ENCODE results near the gene VAMP4.
"Not testable (repeated sequence)": the region's sequence is repeated elsewhere in the genome, so short reads cannot be mapped to it uniquely, and the experiment has no call there.

The VAMP4 gene

DNA sequence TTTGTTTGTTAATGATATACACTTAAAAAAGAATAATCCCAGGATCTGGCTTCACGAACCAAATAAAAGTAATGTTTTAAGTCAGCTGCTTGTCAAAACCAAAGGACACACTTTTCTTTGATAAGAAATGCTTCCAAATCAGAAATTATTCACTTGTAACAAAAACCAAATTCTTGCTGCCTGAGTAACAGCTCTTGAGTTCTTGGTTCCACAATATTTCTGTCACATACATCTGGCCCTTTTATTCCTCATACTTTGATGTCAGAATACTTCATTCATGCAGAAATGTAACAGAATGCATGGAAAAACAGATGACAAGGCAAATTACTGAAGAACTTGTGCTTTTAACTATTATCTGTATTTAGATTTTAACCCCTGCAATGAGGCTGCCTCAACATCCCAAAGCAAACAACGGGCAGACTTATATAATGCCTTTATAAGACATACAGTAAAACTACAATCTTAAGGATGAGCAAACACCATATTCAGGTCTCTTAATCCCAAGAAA lies 1.5 kb downstream of the VAMP4 start:
- peaks cover 17% of the 10 kb centered on the region for H3K36me3 Mint-ChIP-seq (ENCODE audit: low read depth)
- peak overlapping the region; percentile 99 for H3K4me3 Mint-ChIP-seq
- no peak for DNase-seq
- H3K27me3 Mint-ChIP-seq (ENCODE audit: low read depth, poor library complexity) = peaks cover 3% of the 10 kb centered on the region
- H3K27ac Mint-ChIP-seq = no peak overlapping the region
- TF ChIP-seq, protein P1, sequence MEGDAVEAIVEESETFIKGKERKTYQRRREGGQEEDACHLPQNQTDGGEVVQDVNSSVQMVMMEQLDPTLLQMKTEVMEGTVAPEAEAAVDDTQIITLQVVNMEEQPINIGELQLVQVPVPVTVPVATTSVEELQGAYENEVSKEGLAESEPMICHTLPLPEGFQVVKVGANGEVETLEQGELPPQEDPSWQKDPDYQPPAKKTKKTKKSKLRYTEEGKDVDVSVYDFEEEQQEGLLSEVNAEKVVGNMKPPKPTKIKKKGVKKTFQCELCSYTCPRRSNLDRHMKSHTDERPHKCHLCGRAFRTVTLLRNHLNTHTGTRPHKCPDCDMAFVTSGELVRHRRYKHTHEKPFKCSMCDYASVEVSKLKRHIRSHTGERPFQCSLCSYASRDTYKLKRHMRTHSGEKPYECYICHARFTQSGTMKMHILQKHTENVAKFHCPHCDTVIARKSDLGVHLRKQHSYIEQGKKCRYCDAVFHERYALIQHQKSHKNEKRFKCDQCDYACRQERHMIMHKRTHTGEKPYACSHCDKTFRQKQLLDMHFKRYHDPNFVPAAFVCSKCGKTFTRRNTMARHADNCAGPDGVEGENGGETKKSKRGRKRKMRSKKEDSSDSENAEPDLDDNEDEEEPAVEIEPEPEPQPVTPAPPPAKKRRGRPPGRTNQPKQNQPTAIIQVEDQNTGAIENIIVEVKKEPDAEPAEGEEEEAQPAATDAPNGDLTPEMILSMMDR (IDR thresholded peaks at IDR 0.05) = no peak
- H3K9me3 Mint-ChIP-seq = no peaks in the 10 kb centered on the region
- H3K4me1 Mint-ChIP-seq = peaks cover 57% of the 10 kb centered on the region

DNA sequence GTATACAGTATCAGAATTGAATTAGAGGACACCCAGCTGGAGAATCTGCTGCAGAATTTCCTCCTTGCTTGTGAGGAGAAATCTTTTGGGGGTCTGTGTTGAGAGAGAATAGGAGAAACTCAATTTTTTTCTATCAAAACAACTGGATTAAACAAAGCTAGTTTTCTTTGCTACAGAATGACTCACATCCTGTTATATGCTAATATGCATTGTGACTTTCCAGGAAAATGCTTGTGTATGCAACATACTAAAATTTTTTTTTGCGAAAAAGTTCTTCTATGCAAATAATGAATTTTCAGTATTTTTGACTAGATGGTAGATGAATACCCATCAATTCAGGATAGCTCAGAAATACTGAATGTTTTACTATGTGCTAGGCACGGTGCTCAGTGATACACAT lies 2.2 kb downstream of the VAMP4 start:
- no peaks in the 10 kb centered on the region for H3K9me3 Mint-ChIP-seq
- H3K36me3 Mint-ChIP-seq (ENCODE audit: low read depth) = peaks cover 23% of the 10 kb centered on the region
- TF ChIP-seq, protein P1 (IDR thresholded peaks at IDR 0.05) = no peak
- peaks cover 57% of the 10 kb centered on the region for H3K4me1 Mint-ChIP-seq
- peaks cover 3% of the 10 kb centered on the region for H3K27me3 Mint-ChIP-seq (ENCODE audit: low read depth, poor library complexity)
- DNase-seq = no peak
- H3K27ac Mint-ChIP-seq = no peak overlapping the region
- peak overlapping the region; percentile 99 for H3K4me3 Mint-ChIP-seq

DNA sequence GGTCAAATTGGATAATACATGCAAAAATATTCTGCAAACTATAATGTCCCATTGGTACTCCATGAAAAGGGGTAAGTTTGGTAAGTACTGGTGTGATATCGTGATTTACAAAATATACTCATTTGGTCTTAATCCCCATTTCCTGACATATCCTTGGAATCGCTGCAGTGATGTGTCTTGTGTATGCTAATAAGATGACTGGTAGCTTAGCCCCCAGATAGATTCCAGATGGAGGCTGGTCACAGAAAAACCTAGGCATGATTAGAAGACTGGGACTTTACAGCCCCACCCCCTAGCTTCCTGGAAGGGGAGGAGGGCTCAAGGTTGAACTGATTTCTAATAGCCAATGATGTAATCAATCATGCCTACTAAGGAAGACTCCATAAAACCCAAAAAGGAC lies 3.0 kb downstream of the VAMP4 start:
- Mint-ChIP-seq H3K27ac (no peak overlapping the region), H3K4me1 (peaks cover 52% of the 10 kb centered on the region)

DNA sequence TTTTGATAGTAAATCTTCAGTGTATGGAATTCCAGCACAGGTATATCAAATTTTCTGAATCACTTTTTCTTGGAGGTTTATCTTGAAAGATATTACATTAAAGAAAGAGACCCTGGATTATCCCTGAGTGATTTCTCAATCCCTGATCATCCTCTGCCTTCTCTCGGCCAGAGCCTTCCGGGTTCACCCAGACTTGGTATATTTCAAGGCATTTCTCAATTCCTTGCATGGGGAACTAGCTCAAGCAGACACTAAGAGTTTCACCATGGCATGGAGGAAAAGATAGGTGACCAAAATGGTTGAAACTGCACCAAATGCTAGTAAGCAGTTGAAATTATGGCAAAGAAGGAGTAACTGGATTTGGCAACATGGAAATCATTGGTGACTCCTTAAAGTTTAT lies 5.7 kb downstream of the VAMP4 start:
- Mint-ChIP-seq H3K9me3 (no peaks in the 10 kb centered on the region), H3K27ac (no peak overlapping the region), H3K36me3 (ENCODE audit: low read depth) (peaks cover 29% of the 10 kb centered on the region), H3K27me3 (ENCODE audit: low read depth, poor library complexity) (no peaks in the 10 kb centered on the region), H3K4me1 (peaks cover 29% of the 10 kb centered on the region), H3K4me3 (no peak overlapping the region)
- TF ChIP-seq, protein P1 (IDR thresholded peaks at IDR 0.05) = no peak
- no peak for DNase-seq

More for the DNA sequence above, 3.0 kb downstream of the VAMP4 start:
- DNase-seq = no peak
- Mint-ChIP-seq H3K9me3 (no peaks in the 10 kb centered on the region), H3K36me3 (ENCODE audit: low read depth) (peaks cover 23% of the 10 kb centered on the region), H3K27me3 (ENCODE audit: low read depth, poor library complexity) (peaks cover 3% of the 10 kb centered on the region), H3K4me3 (no peak overlapping the region)
- TF ChIP-seq, protein P1 (IDR thresholded peaks at IDR 0.05) = no peak

DNA sequence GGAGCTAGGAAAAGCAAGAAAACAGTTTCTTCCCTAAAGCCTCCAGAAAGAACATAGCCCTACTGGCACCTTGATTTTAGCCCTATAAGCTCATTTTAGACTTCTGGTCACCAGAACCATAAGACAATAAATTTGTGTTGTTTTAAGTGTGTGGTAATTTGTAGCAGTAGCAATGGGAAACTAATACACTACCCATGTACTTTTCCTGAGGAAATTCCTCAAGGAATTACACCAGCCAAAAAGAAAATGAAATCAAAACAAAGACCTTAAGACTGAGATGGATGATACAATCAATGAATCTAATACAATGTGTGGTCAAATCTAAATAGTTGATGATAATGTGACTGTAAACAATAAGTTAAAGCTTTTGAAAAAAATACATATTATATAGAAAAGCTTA lies 11.8 kb downstream of the VAMP4 start:
- no peaks in the 10 kb centered on the region for H3K4me1 Mint-ChIP-seq
- no peak for DNase-seq
- TF ChIP-seq, protein P1 (IDR thresholded peaks at IDR 0.05) = no peak
- peaks cover 2% of the 10 kb centered on the region for H3K9me3 Mint-ChIP-seq
- no peak overlapping the region for H3K4me3 Mint-ChIP-seq
- no peaks in the 10 kb centered on the region for H3K27me3 Mint-ChIP-seq (ENCODE audit: low read depth, poor library complexity)
- H3K27ac Mint-ChIP-seq = no peak overlapping the region
- peaks cover 37% of the 10 kb centered on the region for H3K36me3 Mint-ChIP-seq (ENCODE audit: low read depth)

DNA sequence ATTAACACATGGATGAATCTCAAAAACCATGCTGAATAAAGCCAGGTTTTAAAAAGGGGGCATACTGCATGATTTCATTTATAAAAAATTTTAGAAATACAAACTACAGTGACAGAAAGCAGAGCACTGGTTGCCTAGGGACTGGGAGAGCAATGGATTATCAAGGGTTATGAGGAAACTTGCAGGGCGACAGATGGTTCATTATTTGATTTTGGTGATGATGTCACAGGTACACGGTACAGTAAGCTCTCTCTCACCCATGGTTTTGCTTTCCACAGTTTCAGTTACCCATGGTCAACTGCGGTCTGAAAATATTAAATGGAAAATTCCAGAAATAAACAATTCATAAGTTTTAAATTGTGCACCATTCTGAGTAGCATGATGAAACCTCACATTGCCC lies 14.1 kb downstream of the VAMP4 start:
- TF ChIP-seq, protein P1 (IDR thresholded peaks at IDR 0.05) = no peak
- peaks cover 22% of the 10 kb centered on the region for H3K9me3 Mint-ChIP-seq
- DNase-seq = no peak
- no peaks in the 10 kb centered on the region for H3K4me1 Mint-ChIP-seq
- no peak overlapping the region for H3K27ac Mint-ChIP-seq
- peaks cover 51% of the 10 kb centered on the region for H3K36me3 Mint-ChIP-seq (ENCODE audit: low read depth)
- no peaks in the 10 kb centered on the region for H3K27me3 Mint-ChIP-seq (ENCODE audit: low read depth, poor library complexity)
- H3K4me3 Mint-ChIP-seq = no peak overlapping the region

DNA sequence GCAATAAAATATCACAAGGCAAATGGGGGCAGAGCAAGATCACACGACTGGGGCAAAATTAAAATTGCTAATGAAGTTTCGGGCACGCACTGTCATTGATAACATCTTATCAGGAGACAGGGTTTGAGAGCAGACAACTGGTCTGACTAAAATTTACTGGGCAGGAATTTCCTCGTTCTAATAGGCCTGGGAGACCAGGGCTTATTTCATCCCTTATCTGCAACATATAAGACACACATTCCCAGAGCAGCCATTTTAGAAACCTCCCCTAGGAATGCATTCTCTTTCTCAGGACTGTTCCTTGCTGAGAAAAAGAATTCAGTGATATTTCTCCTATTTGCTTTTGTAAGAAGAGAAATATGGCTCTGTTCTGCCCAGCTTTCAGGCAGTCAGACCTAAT lies 18.7 kb downstream of the VAMP4 start:
- DNase-seq; H3K4me3 Mint-ChIP-seq; H3K27ac Mint-ChIP-seq; H3K27me3 Mint-ChIP-seq (ENCODE audit: low read depth, poor library complexity); H3K4me1 Mint-ChIP-seq: not testable (repeated sequence)
- Mint-ChIP-seq H3K36me3 (ENCODE audit: low read depth) (peaks cover 72% of the 10 kb centered on the region), H3K9me3 (peaks cover 43% of the 10 kb centered on the region)
